ENCODE data around the gene RGS3.
A peak's percentile ranks its signal among the peaks of the same experiment; 100 is the strongest.

Gene RGS3

GRCh38 chr9:113577525-113578261, 114.2 kb downstream of the RGS3 start:
- no peak for DNase-seq (ENCODE audit: low read depth in 1 of 2, low spot score in 1 of 2)
- Histone ChIP-seq H3K4me3 (replicated peaks; ENCODE audit: insufficient read depth, low read length) (no peak overlapping the region), H3K27ac (replicated peaks) (no peak overlapping the region), H3K27me3 (ENCODE audit: insufficient read depth, poor library complexity, severe bottlenecking) (no peaks in the 10 kb centered on the region)
- TF ChIP-seq POLR2AphosphoS5 (IDR thresholded peaks at IDR 0.05; ENCODE audit: low read depth): no peak
- TF ChIP-seq GABPA (IDR thresholded peaks at IDR 0.05; ENCODE audit: low read depth): no peak
- TF ChIP-seq, protein P1, sequence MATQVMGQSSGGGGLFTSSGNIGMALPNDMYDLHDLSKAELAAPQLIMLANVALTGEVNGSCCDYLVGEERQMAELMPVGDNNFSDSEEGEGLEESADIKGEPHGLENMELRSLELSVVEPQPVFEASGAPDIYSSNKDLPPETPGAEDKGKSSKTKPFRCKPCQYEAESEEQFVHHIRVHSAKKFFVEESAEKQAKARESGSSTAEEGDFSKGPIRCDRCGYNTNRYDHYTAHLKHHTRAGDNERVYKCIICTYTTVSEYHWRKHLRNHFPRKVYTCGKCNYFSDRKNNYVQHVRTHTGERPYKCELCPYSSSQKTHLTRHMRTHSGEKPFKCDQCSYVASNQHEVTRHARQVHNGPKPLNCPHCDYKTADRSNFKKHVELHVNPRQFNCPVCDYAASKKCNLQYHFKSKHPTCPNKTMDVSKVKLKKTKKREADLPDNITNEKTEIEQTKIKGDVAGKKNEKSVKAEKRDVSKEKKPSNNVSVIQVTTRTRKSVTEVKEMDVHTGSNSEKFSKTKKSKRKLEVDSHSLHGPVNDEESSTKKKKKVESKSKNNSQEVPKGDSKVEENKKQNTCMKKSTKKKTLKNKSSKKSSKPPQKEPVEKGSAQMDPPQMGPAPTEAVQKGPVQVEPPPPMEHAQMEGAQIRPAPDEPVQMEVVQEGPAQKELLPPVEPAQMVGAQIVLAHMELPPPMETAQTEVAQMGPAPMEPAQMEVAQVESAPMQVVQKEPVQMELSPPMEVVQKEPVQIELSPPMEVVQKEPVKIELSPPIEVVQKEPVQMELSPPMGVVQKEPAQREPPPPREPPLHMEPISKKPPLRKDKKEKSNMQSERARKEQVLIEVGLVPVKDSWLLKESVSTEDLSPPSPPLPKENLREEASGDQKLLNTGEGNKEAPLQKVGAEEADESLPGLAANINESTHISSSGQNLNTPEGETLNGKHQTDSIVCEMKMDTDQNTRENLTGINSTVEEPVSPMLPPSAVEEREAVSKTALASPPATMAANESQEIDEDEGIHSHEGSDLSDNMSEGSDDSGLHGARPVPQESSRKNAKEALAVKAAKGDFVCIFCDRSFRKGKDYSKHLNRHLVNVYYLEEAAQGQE (IDR thresholded peaks at IDR 0.05; ENCODE audit: insufficient replicate concordance, low read depth): no peak
- no peak for TF ChIP-seq SPI1 (IDR thresholded peaks at IDR 0.05; ENCODE audit: borderline replicate concordance, low read depth)
- TF ChIP-seq, protein P2, sequence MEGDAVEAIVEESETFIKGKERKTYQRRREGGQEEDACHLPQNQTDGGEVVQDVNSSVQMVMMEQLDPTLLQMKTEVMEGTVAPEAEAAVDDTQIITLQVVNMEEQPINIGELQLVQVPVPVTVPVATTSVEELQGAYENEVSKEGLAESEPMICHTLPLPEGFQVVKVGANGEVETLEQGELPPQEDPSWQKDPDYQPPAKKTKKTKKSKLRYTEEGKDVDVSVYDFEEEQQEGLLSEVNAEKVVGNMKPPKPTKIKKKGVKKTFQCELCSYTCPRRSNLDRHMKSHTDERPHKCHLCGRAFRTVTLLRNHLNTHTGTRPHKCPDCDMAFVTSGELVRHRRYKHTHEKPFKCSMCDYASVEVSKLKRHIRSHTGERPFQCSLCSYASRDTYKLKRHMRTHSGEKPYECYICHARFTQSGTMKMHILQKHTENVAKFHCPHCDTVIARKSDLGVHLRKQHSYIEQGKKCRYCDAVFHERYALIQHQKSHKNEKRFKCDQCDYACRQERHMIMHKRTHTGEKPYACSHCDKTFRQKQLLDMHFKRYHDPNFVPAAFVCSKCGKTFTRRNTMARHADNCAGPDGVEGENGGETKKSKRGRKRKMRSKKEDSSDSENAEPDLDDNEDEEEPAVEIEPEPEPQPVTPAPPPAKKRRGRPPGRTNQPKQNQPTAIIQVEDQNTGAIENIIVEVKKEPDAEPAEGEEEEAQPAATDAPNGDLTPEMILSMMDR (IDR thresholded peaks at IDR 0.05; ENCODE audit: insufficient read depth, low read length): no peak

DNA sequence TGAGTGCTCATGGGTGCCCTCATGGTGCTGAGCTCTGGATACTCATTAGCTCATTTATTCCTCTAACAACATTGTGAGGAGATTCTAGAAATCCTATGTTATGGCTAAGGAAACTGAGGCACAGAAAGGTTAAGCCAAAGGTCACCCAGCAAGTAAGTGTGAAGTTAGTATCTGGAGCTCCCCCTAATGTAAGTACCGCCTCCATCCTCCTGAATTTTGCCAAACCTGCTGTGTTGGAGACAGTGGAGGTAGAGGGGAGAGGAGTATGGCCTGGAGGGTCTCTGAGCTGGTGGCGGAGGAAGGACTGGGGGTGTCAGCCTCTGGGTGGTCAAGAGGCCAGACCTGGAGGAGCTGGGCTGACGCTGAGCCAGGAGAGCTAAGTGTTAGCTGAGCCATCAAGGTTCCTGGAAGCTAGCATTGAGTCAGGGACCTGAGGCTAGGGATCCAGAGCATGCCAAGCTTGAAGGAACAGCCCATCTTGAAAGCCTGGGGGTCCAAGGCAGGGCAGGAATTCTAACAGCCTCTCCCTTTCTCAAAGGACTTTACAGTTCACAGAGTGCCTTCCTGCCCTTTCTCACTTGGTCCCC, 114.8 kb downstream of the RGS3 start:
- peak overlapping the region; percentile 51 for H3K27ac ChIP-seq (replicated peaks)
- no peak overlapping the region for H3K4me3 ChIP-seq (replicated peaks; ENCODE audit: insufficient read depth, low read length)
- no peaks in the 10 kb centered on the region for H3K27me3 ChIP-seq (ENCODE audit: insufficient read depth, poor library complexity, severe bottlenecking)
- TF ChIP-seq SPI1 (IDR thresholded peaks at IDR 0.05; ENCODE audit: borderline replicate concordance, low read depth) (no peak), POLR2AphosphoS5 (IDR thresholded peaks at IDR 0.05; ENCODE audit: low read depth) (no peak), GABPA (IDR thresholded peaks at IDR 0.05; ENCODE audit: low read depth) (no peak)
- TF ChIP-seq, protein P2 (IDR thresholded peaks at IDR 0.05; ENCODE audit: insufficient read depth, low read length): no peak
- TF ChIP-seq, protein P1 (IDR thresholded peaks at IDR 0.05; ENCODE audit: insufficient replicate concordance, low read depth): no peak
- no peak for DNase-seq (ENCODE audit: low read depth in 1 of 2, low spot score in 1 of 2)

DNA sequence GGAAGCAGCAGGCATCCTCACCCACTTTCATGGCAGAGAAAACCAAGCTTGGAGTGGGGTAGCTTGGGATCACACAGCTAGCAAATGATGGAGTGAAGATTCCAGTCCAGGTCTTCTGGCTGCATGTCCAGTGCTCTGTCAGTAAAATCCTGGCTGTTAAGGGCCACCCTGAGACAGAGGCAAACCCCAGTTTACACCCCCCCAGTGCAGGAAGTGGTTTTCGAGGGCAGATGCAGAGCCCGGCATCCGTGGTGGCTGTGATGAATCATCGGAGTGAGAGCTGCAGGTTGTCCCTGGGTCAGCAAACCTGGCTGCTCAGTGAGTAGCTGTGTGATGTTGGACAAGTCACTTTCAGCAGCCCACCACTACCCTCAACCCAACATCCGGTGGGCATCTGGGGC, 115.4 kb downstream of the RGS3 start:
- Histone ChIP-seq H3K27me3 (ENCODE audit: insufficient read depth, poor library complexity, severe bottlenecking) (no peaks in the 10 kb centered on the region), H3K4me3 (replicated peaks; ENCODE audit: insufficient read depth, low read length) (no peak overlapping the region), H3K27ac (replicated peaks) (peak overlapping the region; percentile 51)
- TF ChIP-seq GABPA (IDR thresholded peaks at IDR 0.05; ENCODE audit: low read depth): 0 out of 2 replicates have a peak, but pooled peaks have one; percentile 24
- TF ChIP-seq, protein P2 (IDR thresholded peaks at IDR 0.05; ENCODE audit: insufficient read depth, low read length): no peak
- peak in 1 of 2 experiments; percentile 89 for DNase-seq (ENCODE audit: low read depth in 1 of 2, low spot score in 1 of 2)
